GM23338 (cell line): ENCODE results near the gene LAMA1. TPM values are rescaled to one million over a fixed set of nuclear protein-coding genes. Genes with fewer than 3 reads are reported as not detected.

Source experiments
- ATAC-seq: fragments of 200-7000 bp; cut with Tn5 transposase; 3 replicates; pipeline ENCODE4 v1.9.1; 2020
- DNase-seq: peaks from one replicate; pipeline ENCODE4 v3.0.0-alpha.2; 2015; ENCODE audit warnings: low spot score
- H2AFZ ChIP-seq: fragments of 200-600 bp; sonication (generic); 2 replicates; pipeline ENCODE4 v1.8.0; 2016; ENCODE audit warnings: antibody characterized with exemption, mild to moderate bottlenecking, moderate library complexity
- H3F3A ChIP-seq: fragments of 200-600 bp; sonication (generic); replicated peaks from 2 replicates; pipeline ENCODE4 v1.8.0; 2017; ENCODE audit warnings: antibody characterized with exemption, mixed run types, low read depth
- H3K27ac ChIP-seq: fragments of 200-600 bp; sonication (generic); 2 replicates; pipeline ENCODE4 v1.6.1; 2016; ENCODE audit warnings: low read depth
- H3K27me3 ChIP-seq: fragments of 200-600 bp; sonication (generic); 2 replicates; pipeline ENCODE4 v1.8.0; 2016; ENCODE audit warnings: mild to moderate bottlenecking, mixed run types, moderate library complexity; ENCODE audit not compliant: insufficient read depth
- H3K36me3 ChIP-seq: fragments of 200-600 bp; sonication (generic); 2 replicates; pipeline ENCODE4 v1.8.0; 2016; ENCODE audit warnings: mild to moderate bottlenecking; ENCODE audit not compliant: insufficient read depth
- H3K4me1 ChIP-seq: fragments of 200-600 bp; sonication (generic); 2 replicates; pipeline ENCODE4 v1.8.0; 2016; ENCODE audit warnings: mild to moderate bottlenecking, moderate library complexity; ENCODE audit not compliant: insufficient read depth
- H3K4me2 ChIP-seq: fragments of 200-600 bp; sonication (generic); 2 replicates; pipeline ENCODE4 v1.7.1; 2017; ENCODE audit warnings: mixed run types
- H3K4me3 ChIP-seq: fragments of 200-600 bp; sonication (generic); 2 replicates; pipeline ENCODE4 v1.6.1; 2016; ENCODE audit warnings: mixed run types
- H3K79me2 ChIP-seq: fragments of 200-600 bp; sonication (generic); replicated peaks from 2 replicates; pipeline ENCODE4 v1.8.0; 2017; ENCODE audit warnings: mild to moderate bottlenecking; ENCODE audit not compliant: insufficient read depth
- H3K9me2 ChIP-seq: fragments of 200-600 bp; sonication (generic); 2 replicates; pipeline ENCODE4 v1.8.0; 2017; ENCODE audit not compliant: insufficient read depth
- H4K20me1 ChIP-seq: fragments of 200-600 bp; sonication (generic); replicated peaks from 2 replicates; pipeline ENCODE4 v1.8.0; 2017; ENCODE audit warnings: mild to moderate bottlenecking; ENCODE audit not compliant: insufficient read depth
- H3K27ac Mint-ChIP-seq: 2 replicates; pipeline ENCODE4 v1.8.0; 2020; ENCODE audit warnings: inconsistent platforms, mild to moderate bottlenecking, moderate library complexity, mixed read lengths
- H3K27me3 Mint-ChIP-seq: 3 replicates; pipeline ENCODE4 v1.8.0; 2022; ENCODE audit warnings: low read depth, mild to moderate bottlenecking, moderate library complexity, mixed read lengths, inconsistent platforms; ENCODE audit not compliant: insufficient read depth, poor library complexity
- H3K36me3 Mint-ChIP-seq: 3 replicates; pipeline ENCODE4 v1.8.0; 2021; ENCODE audit warnings: low read depth, mild to moderate bottlenecking, inconsistent platforms, moderate library complexity, mixed read lengths
- H3K4me1 Mint-ChIP-seq: 3 replicates; pipeline ENCODE4 v1.8.0; 2020; ENCODE audit warnings: mild to moderate bottlenecking, inconsistent platforms, mixed read lengths
- H3K4me3 Mint-ChIP-seq: 3 replicates; pipeline ENCODE4 v1.8.0; 2021; ENCODE audit warnings: moderate library complexity, mild to moderate bottlenecking, inconsistent platforms, mixed read lengths
- H3K9me3 Mint-ChIP-seq: 3 replicates; pipeline ENCODE4 v1.8.0; 2020; ENCODE audit warnings: moderate library complexity, mild to moderate bottlenecking, inconsistent platforms, mixed read lengths
- CREB1 ChIP-seq: fragments of 250-450 bp; sonication (Bioruptor Pico); IDR thresholded peaks from 2 replicates; pipeline ENCODE4 v1.5.0; 2020; ENCODE audit warnings: low read depth, mild to moderate bottlenecking, moderate library complexity
- ETS1 ChIP-seq: IDR thresholded peaks from 2 replicates; pipeline ENCODE4 v1.6.1; 2016; ENCODE audit warnings: antibody characterized with exemption
- EZH2 ChIP-seq: fragments of 200-600 bp; sonication (generic); IDR thresholded peaks from one replicate; pipeline ENCODE4 v1.8.0; 2017; ENCODE audit warnings: antibody characterized with exemption, mild to moderate bottlenecking, low read depth; ENCODE audit not compliant: unreplicated experiment
- EZH2phosphoT487 ChIP-seq: fragments of 200-600 bp; sonication (generic); IDR thresholded peaks from one replicate; pipeline ENCODE4 v1.8.1; 2018; ENCODE audit warnings: antibody characterized with exemption; ENCODE audit not compliant: unreplicated experiment
- JUNB ChIP-seq: IDR thresholded peaks from one replicate; pipeline ENCODE4 v1.6.1; 2016; ENCODE audit warnings: antibody characterized with exemption; ENCODE audit not compliant: unreplicated experiment
- POLR2AphosphoS5 ChIP-seq: IDR thresholded peaks from 2 replicates; pipeline ENCODE4 v1.6.1; 2016; ENCODE audit warnings: antibody characterized with exemption, low read depth
- REST ChIP-seq: IDR thresholded peaks from one replicate; pipeline ENCODE4 v1.6.1; 2018; ENCODE audit warnings: antibody characterized with exemption; ENCODE audit not compliant: unreplicated experiment
- STAT1 ChIP-seq: IDR thresholded peaks from one replicate; pipeline ENCODE4 v1.6.1; 2016; ENCODE audit warnings: antibody characterized with exemption; ENCODE audit not compliant: unreplicated experiment
- ZNF114 ChIP-seq: fragments of 250-450 bp; sonication (Bioruptor Pico); IDR thresholded peaks from 2 replicates; pipeline ENCODE4 v1.5.0; 2020; ENCODE audit warnings: mild to moderate bottlenecking, moderate library complexity
- polyA plus RNA-seq: library from polyadenylated mRNA; unstranded; fragments of >200 nt; fragmentation: Nextera tagmentation; extraction: Ambion mirVana; gene quantifications from 2 replicates; pipeline ENCODE4 v1.2.1, GENCODE V29; 2016
- total RNA-seq: library from RNA; depleted of rRNA; stranded (reverse); fragments of >200 nt; shearing (Covaris generic); gene quantifications from 2 replicates; pipeline ENCODE4 v1.2.3, GENCODE V29; 2014
- TF ChIP-seq, protein P1 (sequence below): fragments of 250-450 bp; sonication (Bioruptor Pico); IDR thresholded peaks from 2 replicates; pipeline ENCODE4 v1.5.0; 2020; ENCODE audit warnings: mild to moderate bottlenecking, moderate library complexity

LAMA1 gene
- total and polyA plus RNA-seq, 2 experiments from 2014 or later: 14.8 to 52.3 TPM

DNA sequence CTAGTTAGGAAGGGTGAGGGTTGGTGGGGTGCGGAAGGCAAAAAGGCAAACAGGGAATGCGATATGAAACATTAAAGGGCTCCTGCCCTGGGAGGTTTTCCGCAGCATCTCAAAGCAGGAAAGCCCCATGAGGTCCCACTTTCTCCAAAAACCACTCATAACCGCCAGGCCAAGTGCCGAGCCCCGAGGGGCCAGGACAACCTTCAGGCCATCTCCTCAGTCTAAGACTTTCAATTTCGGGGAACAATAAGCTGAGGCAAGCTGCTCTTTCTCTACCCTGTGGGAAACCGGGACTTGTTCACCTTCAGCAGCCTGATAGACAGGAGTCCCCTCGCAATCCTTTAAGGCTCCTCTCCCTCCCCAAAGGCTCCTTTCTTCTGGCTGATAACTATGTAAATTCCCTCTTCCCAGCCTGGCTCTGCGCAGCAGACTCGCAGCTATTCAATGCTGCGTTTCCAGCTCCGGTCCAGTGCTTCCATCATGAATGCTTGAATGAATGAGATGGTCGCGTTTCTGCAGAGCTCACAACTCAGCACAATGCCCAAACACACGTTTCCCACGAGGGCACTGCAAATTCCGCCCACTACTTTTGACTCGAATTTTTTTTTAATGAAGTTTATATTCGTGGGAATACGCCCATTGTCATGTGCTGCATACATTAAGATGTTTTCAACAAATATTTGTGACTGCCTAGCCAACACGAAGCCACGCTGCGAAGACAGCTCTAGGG lies 1.4 kb downstream of the LAMA1 start:
- no peaks in the 10 kb centered on the region for H3K9me2 ChIP-seq
- H3F3A ChIP-seq: no peaks in the 10 kb centered on the region
- H3K9me3 Mint-ChIP-seq: peaks cover 2% of the 10 kb centered on the region; the same call in 1 of the 3 replicates
- no peak overlapping the region for H3K27ac Mint-ChIP-seq
- DNase-seq (peak; percentile 78), ATAC-seq (peak; percentile 57)
- H3K36me3 ChIP-seq: no peaks in the 10 kb centered on the region
- H3K4me1 Mint-ChIP-seq: peaks cover 22% of the 10 kb centered on the region
- H3K27ac ChIP-seq: no peak overlapping the region
- peak overlapping the region; percentile 84 for H3K4me3 Mint-ChIP-seq
- H3K4me1 ChIP-seq: peaks cover 7% of the 10 kb centered on the region
- peaks cover 37% of the 10 kb centered on the region for H3K79me2 ChIP-seq
- TF ChIP-seq STAT1 (no peak), EZH2phosphoT487 (no peak), CREB1 (CRISPR knock-in tag) (no peak), REST (no peak), POLR2AphosphoS5 (no peak), ZNF114 (CRISPR knock-in tag) (no peak), EZH2 (no peak), JUNB (no peak), ETS1 (no peak)
- TF ChIP-seq, protein P1, sequence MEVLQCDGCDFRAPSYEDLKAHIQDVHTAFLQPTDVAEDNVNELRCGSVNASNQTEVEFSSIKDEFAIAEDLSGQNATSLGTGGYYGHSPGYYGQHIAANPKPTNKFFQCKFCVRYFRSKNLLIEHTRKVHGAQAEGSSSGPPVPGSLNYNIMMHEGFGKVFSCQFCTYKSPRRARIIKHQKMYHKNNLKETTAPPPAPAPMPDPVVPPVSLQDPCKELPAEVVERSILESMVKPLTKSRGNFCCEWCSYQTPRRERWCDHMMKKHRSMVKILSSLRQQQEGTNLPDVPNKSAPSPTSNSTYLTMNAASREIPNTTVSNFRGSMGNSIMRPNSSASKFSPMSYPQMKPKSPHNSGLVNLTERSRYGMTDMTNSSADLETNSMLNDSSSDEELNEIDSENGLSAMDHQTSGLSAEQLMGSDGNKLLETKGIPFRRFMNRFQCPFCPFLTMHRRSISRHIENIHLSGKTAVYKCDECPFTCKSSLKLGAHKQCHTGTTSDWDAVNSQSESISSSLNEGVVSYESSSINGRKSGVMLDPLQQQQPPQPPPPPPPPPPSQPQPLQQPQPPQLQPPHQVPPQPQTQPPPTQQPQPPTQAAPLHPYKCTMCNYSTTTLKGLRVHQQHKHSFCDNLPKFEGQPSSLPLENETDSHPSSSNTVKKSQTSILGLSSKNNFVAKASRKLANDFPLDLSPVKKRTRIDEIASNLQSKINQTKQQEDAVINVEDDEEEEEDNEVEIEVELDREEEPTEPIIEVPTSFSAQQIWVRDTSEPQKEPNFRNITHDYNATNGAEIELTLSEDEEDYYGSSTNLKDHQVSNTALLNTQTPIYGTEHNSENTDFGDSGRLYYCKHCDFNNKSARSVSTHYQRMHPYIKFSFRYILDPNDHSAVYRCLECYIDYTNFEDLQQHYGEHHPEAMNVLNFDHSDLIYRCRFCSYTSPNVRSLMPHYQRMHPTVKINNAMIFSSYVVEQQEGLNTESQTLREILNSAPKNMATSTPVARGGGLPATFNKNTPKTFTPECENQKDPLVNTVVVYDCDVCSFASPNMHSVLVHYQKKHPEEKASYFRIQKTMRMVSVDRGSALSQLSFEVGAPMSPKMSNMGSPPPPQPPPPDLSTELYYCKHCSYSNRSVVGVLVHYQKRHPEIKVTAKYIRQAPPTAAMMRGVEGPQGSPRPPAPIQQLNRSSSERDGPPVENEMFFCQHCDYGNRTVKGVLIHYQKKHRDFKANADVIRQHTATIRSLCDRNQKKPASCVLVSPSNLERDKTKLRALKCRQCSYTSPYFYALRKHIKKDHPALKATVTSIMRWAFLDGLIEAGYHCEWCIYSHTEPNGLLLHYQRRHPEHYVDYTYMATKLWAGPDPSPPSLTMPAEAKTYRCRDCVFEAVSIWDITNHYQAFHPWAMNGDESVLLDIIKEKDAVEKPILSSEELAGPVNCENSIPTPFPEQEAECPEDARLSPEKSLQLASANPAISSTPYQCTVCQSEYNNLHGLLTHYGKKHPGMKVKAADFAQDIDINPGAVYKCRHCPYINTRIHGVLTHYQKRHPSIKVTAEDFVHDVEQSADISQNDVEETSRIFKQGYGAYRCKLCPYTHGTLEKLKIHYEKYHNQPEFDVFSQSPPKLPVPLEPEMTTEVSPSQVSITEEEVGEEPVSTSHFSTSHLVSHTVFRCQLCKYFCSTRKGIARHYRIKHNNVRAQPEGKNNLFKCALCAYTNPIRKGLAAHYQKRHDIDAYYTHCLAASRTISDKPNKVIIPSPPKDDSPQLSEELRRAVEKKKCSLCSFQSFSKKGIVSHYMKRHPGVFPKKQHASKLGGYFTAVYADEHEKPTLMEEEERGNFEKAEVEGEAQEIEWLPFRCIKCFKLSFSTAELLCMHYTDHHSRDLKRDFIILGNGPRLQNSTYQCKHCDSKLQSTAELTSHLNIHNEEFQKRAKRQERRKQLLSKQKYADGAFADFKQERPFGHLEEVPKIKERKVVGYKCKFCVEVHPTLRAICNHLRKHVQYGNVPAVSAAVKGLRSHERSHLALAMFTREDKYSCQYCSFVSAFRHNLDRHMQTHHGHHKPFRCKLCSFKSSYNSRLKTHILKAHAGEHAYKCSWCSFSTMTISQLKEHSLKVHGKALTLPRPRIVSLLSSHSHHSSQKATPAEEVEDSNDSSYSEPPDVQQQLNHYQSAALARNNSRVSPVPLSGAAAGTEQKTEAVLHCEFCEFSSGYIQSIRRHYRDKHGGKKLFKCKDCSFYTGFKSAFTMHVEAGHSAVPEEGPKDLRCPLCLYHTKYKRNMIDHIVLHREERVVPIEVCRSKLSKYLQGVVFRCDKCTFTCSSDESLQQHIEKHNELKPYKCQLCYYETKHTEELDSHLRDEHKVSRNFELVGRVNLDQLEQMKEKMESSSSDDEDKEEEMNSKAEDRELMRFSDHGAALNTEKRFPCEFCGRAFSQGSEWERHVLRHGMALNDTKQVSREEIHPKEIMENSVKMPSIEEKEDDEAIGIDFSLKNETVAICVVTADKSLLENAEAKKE (CRISPR knock-in tag): no peak
- H3K27me3 Mint-ChIP-seq: peaks cover 16% of the 10 kb centered on the region
- H4K20me1 ChIP-seq: no peaks in the 10 kb centered on the region; the same call in 1 of the 2 replicates
- H2AFZ ChIP-seq: peak overlapping the region; percentile 93; the same call in 1 of the 2 replicates
- H3K4me2 ChIP-seq: peak overlapping the region; percentile 86
- H3K36me3 Mint-ChIP-seq: peaks cover 4% of the 10 kb centered on the region; the same call in 1 of the 3 replicates
- H3K27me3 ChIP-seq: peaks cover 30% of the 10 kb centered on the region
- H3K4me3 ChIP-seq: peak overlapping the region; percentile 90
